HG02610 (cell line): Measurements from ENCODE around the gene ADARB1.

Source experiments
- ATAC-seq: cut with Tn5 transposase; IDR thresholded peaks from one replicate; pipeline ENCODE4 v1.9.1; 2021; ENCODE audit warnings: mild to moderate bottlenecking, moderate library complexity; ENCODE audit not compliant: unreplicated experiment

The ADARB1 gene

DNA sequence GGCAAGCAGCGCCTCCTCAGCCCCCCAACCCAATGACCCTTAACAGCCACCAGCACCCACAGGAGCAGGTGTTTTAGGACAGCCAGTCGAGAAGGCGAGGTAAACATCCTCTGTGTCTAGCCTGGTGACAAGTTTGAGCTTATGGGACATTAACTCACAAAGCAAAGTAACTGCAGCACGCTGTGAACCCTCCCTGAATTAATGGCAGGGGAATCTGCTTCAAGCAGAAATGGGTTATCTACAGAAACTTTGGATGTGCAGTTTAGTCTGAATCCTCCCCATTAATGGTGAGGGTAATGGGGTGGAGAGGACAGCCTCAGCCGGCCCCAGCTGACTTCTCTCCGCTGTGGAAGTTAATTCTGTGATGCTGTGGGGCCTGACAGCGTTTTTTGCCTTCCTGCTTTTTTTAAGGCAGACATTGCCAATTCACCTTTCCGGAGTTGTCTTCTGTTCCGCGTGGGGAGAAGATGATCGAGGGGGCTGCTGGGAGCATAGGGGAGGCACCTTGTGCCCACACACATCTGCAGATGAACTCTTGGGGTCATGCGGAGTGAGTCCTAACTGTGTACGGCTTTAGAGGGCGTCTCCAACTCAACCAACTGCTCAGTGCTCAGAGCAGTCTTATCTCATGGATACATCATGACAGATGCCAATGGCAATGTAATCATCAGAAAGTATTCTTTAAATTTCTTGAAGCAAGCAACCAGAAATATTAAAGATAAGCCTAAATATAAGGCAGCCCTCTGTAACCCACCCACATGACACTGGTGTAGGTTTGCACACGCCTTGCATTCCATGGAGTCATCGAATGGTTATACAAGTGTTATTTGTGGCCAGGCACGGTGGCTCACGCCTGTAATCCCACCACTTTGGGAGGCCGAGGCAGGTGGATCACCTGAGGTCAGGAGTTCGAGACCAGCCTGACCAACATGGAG is 172.3 kb downstream of the ADARB1 start:
- ATAC-seq, result no peak

DNA sequence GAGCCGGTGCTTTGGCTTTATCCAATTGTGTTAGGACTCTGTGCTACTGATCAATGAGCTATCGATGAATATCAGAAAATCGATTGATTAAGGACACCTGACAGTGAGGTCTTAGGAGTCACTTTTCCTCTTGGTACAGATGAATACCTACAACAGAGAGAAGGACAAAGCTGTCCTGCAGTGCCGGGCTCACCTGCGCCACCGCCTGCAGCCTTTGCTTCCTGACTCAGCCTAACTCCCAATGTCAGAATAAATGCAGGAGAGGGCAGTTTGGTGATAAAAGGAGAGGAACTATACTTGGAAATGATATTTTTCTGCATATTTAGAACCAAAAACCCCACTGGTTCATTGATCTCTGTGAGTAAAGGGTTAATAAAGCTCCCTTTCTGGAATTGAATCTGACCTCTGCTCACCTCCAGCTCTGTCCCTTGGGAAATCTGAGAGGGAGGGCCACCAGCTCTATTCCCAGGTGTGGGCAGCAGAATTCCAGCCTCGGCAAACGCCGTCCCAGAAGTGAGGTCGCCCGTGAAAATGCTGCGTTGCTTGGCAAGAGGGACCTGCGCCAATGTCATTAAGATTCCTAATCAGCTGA is 174.0 kb downstream of the ADARB1 start:
- ATAC-seq, result no peak

DNA sequence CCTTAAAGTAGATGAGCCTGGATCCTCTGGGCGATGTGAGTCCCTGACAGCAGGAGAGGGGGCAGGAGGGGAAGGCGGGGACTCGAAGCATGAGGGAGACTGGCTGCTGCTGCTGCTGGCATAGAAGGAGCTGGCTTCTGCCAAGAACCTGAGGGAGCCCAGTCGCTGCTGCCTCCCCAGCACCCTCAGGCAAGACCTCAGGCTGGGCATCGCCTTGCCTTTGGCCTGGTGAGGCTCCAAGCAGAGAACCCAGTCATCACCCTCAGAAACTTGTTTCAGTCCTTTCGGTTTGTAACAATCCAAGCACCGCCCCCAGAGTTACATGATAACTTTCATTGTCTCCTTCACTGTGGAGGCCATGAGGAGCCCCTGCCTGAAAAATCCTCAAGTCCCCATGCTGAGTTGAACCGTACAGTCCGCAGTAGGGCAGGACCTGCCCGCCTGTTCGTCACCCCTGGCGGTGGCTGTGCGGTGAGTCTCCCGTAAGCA is 174.6 kb downstream of the ADARB1 start:
- no peak for ATAC-seq

DNA sequence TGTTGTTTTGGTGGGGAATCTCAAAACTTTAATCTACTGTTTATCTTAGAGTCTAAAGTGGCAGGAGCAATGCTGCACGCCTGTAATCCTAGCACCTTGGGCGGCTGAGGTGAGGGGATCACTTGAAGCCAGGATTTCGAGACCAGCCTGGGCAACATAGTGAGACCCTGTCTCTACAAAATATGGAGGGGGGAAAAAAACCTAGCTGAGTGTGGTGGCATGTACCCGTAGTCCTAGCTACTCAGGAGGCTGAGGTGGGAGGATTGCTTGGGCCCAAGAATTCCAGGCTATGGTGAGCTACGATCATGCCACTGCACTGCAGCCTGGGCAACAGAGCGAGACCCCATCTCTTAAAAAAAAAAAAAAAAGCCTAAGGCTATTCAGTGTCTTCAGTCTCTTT is 175.2 kb downstream of the ADARB1 start:
- no peak for ATAC-seq

DNA sequence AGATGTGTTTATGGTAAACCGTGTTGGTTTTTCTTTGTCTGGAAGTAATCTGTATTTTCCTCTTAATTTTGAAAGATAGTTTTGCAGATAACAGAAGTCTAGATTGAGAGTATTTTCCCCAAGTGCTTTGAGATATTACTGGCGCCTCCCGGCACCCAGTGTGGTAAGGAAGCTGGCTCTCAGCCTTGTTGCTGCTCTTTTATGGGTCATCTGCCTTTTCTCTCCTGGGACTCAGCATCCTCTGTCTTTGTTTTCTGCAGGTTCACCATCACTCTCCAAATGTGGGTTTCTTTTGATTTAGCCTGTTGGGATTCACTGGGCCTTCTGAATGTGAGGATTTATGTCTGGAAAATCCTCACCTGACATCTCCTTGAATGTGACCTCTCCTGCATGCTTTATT is 175.9 kb downstream of the ADARB1 start:
- no peak for ATAC-seq

DNA sequence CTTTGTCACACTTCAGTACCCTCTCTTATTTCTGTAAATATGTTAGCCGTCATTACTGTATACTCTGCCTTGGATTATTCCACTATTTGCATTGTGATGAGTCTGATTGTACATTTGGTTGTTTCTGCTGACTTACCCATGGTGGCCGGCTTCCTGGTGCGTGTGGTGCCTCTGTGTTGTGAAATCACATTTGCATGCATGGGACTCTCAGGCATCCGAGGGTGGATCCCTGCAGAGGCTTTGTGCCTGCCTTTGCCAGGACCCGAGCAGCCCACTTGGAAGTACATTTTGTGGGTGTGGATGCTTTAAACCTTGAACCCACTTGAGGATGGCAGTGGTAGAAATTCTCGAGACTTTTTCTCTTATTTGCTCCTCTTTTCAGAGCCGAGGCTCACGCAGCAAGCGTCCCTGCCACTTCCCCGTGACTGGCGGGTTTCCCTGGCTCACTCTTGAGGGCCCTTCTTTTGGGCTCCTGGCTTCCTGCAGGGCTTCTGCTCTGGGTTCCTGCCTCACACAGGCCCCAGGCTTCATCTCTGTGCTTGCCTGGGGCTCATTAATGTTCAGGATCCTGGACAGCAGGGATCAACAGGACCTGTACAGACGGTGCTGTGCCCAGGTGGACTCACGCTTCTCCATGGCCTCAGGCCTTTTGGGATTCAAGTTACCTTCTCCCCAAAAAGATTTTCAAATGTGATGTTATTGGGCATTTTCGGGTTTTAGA is 176.7 kb downstream of the ADARB1 start:
- no peak for ATAC-seq

DNA sequence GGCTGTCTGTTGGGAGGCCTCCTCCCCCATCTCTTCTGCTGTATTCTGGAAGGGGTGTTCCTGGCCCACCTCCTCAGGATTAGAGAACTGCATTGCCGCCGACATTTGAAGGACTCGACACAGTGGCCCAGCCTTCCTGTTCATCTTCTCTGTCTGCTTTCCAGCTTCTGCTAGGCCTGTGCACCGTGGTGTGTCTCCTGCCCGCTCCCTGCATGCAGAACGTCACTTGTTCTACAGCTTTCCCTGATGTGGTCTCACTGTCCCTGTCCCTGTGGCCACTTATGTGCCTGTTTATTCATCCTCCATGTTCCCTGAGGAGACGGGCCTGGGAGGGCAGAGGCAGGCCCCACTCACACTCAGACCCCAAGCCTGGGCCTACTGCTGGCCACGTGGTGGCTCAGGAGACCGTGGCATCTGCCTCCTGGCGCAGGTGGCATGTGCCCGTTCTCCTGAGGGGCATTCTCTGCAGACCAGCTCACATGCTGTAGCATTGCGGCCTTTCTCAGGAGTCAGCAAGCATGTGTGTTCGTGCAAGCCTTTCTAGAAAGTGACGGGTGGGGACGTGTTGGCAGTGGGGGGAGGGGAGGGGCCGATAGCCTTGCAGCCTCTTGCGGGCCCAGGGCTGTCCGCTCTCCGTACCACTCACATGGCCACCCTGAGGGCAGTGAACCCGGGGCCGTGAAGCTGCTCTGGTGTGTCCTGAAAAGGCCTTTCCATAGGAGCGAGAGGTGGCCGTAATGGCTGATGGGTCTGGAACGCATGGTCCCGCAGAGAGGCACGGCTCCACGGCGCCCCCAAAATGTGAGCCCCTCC is 177.5 kb downstream of the ADARB1 start:
- no peak for ATAC-seq

DNA sequence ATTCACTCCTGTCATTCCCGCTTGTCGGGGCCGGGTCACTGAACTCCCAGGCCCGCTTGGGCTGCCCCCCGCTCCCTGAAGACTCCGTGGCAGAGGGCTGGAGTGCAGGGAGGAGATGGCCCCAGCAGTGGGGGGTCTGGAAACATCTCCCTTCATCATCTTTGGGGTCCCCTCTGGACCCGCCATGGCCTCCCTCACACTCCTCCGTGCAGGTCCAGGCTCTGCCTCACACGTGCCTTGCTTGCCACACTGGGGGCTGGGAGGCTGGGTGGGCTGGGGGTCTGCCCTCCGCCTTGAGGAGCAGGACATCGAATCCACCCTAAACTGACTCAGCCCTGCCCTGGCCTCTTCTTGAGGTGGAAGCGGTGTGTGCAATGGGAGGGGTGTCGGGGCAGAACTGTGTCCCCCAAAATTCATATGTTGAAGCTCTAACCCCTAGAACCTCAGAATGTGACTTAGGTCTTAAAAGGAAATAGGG is 178.1 kb downstream of the ADARB1 start:
- no peak for ATAC-seq

DNA sequence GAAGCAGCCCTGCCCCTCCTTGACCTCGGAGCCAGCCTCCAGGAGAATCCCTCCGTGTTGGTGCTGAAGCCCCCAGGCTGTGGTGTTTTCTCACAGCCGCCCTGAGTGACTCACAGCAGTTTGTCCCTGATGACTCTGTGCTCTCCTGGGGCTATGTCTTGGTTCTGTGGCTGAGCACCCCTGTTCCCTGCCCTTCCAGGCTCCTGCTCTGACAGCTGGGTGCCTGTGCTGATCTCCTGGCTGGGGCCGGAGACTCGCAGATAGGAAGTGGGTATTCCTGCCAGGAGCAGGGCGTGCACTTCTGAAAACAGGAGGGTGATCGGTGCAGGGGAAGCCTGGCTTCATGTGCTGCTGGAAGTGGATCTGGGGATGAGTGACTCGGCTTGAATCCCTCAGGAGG is 178.8 kb downstream of the ADARB1 start:
- ATAC-seq, result no peak

DNA sequence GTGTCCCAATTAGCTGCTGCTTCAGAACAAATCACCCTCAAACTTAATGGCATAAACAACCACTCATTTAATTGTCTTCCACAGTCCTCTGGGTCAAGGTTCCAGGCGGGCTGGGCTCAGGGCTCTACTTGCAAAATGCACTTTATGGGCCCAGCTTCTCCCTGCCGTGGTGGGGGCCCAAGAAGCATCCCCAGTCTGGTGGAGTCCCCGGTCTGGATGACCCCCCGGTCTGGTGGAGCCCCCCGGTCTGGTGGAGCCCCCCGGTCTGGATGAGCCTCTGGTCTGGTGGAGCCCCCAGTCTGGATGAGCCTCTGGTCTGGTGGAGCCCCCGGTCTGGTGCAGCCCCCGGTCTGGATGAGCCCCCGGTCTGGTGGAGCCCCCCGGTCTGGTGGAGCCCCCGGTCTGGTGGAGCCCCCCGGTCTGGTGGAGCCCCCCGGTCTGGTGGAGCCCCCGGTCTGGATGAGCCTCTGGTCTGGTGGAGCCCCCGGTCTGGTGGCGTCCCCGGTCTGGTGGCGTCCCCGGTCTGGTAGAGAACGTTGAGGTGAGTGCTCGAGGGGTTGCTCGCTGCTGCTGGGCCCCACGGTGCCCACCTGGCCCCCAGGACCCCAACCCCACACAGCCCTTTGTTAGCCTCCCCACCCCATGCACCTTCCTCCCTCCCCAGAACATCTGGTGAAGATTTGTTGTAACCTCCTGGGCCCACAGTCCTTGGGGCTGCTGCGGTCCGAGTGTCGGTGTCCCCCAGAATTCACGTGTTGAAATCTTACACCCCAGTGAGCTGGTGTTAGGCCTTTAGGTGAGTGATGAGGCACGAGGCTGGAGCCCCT is 179.5 kb downstream of the ADARB1 start:
- ATAC-seq, result no peak

DNA sequence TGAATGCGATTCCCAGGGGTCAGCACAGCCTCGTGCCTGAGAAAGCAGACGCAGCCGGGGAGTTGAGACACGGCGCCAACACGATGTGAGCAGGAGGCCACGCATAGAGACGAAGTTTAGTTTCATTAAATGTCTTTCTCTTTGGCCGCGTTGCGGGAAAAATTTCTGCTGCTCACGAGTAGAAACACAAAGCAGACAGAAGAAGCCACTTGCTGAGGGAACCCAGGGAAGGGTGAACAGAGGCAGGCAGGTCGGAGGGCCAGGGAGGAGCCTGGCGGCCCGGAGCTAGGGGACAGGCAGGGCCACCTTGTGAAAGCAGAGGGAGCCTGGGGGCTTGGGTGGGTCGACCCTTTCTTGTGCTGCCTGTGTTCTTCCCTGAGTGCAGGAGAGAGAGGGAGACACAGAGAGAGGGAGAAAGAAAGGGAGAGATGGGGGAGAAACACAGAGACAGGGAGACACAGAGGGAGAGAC is 180.1 kb downstream of the ADARB1 start:
- ATAC-seq, result no peak

DNA sequence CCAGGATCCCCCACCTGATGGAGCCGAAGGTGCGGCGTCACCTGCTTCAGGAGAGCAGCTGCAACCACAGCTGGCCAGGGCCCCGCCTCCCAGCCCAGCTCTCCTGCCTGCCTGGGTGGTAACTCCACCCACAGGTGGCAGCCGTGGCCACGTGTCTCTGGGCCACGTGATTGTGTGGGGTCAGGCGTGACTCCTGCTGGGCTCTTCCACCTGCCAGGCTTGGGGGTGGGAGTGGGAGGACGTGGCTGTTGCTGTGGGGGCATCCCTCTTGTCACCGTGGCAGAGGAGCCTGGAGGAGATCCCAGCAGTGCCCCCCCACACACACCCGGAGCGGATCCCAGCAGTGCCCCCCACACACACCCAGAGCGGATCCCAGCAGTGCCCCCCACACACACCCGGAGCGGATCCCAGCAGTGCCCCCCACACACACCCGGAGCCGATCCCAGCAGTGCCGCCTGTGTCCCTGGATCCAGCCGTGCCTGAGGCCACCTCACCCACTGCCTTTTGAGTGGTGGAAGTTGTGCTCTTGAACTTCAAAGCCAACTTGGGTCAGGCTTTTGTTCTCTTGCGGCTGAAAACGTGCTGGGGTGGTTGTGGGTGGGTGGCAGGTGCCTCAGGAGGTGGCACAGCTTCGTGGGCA is 181.1 kb downstream of the ADARB1 start:
- no peak for ATAC-seq

DNA sequence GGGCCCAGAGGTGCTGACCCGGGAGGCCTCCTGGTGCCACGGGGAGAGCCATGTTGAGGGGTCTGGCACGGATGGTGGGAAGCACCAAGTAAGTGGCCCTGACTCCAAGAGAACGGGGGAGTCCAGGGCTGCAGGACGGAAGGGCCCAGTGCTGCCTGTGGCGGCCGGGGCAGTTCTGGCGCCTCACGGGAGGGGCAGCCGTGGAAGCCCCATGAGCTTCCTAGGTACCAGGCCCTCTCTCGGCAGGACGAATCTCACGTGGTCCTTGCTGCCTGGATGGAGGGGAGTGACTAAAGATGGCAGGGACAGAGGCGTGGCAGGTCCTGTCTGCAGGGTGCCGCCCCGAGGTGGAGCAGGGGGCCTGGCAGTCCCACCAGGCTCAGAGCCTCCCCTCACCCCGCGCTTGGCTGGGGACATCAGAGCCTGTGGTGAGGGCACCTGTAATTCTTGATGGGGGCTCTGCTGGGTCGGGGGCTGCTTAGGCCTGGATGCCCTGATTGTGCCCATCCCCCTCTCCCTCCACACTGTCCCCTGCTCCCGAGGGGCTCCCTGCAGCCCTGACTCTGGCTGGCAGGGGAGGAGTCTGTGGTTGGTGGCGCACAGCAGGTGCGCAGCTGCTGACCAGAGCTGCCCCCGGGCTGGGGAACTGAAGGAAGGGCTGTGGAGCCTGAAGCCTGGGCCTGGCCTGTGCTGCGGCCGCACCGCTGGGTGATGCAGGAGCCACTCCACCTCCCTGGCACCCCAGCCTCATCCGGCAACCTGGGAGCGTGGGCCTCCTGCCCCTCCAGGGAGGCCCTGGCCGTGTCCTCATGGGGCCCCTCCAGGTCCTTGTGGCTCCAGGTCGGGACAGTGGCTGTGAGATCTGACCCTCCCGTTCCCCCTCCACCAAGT is 181.9 kb downstream of the ADARB1 start:
- no peak for ATAC-seq

DNA sequence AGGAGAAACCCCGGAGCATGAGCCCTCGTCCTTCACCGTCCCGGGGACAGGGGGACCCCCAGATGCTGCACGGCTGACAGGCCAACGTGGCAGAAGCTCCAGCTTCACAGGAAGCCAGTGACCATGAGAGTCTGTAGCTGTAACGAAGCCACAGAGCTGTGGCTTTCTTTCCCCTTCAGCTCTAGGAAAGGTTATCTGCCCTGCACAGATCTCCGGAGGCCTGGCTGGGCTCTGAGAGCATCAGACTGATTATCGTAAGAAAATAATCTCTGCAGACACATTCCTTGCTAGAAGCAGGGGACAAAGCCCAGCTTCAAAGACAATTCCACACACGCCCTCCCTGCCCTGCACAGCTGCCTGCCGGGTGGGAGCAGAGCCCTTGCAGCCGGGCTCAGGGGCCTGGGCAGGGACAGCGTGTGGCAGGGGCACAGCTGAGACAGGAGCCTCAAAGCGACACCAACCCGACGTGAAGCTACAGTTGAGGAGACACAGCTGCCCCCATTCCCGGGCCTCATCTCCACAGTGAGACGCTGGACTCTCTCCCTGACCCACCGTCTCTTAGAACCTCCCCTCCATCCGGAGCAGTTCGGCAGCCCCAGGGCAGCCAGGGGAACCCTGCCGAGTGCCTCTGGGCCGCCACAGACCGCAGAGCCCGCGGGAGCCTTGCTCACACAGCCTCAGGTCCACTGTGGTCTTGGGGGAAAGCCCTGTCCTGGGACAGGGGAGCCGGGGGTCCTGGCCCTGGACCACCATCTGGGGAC is 182.7 kb downstream of the ADARB1 start:
- no peak for ATAC-seq

DNA sequence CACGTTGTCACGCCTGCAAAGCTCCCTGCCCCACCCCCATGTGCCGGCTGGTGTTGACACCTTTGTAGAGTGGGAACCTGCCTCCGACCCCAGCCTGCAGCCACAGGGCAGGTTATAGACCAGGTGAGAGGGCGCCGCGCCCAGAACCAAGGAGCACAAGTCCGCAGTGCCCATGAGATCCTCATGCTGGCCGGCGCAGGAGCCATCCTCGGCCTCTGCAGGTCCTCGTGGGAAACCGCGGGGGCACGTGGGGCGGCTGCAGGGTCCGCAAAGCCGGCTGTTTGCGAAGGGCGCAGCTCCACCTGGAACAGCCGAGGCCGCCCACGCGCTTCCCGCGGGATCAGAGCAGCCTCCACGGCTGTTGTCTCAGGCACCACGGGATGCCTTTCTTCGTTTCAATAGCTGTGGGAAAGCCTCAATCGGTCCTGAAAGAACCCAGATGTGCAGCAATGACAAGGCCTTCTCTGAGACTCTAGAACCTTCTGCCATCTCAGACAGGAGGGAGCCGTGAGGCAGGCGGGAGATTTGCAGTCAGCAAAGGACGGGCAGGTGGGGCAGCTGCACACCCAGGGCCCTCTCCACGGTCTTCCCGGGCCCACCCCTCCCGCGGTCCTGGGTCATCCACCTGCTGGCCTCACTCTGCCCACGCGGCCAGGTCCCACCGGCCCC is 183.4 kb downstream of the ADARB1 start:
- ATAC-seq, result no peak

DNA sequence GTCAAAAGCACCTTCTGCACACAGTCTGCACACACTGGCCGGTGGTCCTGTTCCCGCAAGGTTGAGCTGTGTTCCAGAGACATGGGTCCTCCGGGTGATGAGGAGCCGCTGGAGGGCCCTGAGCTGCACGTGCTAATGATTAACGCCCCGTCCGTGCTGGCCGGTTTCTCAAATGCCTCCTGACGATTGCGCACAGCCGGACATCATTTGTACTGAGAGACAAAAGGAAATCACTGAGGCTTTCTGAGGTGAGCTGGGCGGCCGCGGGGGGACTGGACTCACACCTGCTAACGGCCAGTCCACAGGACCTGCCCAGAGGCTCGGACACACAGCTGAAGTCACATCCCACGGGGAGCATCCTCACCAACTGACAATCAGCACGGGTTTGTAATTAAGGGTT is 184.1 kb downstream of the ADARB1 start:
- ATAC-seq, result no peak
